HEK293T (cell line): ENCODE results near the gene NHERF1.

Experiments used
- CTCF ChIA-PET: fragments of 350-600 bp; formaldehyde crosslinking; extraction: SDS; loops from one replicate; lab custom pipeline; 2021; ENCODE audit warnings: antibody characterized with exemption, inconsistent platforms; lab: Yijun Ruan, JAX
- POLR2A ChIA-PET: fragments of 350-600 bp; formaldehyde crosslinking; extraction: SDS; loops from one replicate; lab custom pipeline; 2020; ENCODE audit warnings: antibody characterized with exemption, inconsistent platforms; lab: Yijun Ruan, JAX
- DNase-seq: peaks from one replicate; pipeline ENCODE4 v3.0.0; 2012; ENCODE audit warnings: mixed read lengths; ENCODE audit errors: extremely low spot score
- ARNT ChIP-seq: fragments of 450-650 bp; IDR thresholded peaks from 2 replicates; pipeline ENCODE4 v1.6.1; 2017; ENCODE audit warnings: mild to moderate bottlenecking
- BHLHE40 ChIP-seq: fragments of 450-650 bp; IDR thresholded peaks from 2 replicates; pipeline ENCODE4 v1.6.1; 2016; ENCODE audit warnings: mild to moderate bottlenecking, moderate library complexity, borderline replicate concordance
- CTBP1 ChIP-seq: fragments of 450-650 bp; IDR thresholded peaks from 2 replicates; pipeline ENCODE4 v1.6.1; 2016; ENCODE audit warnings: borderline replicate concordance
- ELF4 ChIP-seq: fragments of 450-650 bp; IDR thresholded peaks from 2 replicates; pipeline ENCODE4 v1.6.1; 2017; ENCODE audit warnings: antibody characterized with exemption
- FOXA1 ChIP-seq: fragments of 450-650 bp; IDR thresholded peaks from 2 replicates; pipeline ENCODE4 v1.6.1; 2016; ENCODE audit warnings: mild to moderate bottlenecking
- FOXK2 ChIP-seq: fragments of 450-650 bp; IDR thresholded peaks from 2 replicates; pipeline ENCODE4 v1.6.1; 2016; ENCODE audit warnings: mild to moderate bottlenecking
- FOXM1 ChIP-seq: fragments of 450-650 bp; IDR thresholded peaks from 2 replicates; pipeline ENCODE4 v1.6.1; 2017; ENCODE audit warnings: mild to moderate bottlenecking, borderline replicate concordance
- HDGF ChIP-seq: fragments of 450-650 bp; IDR thresholded peaks from 2 replicates; pipeline ENCODE4 v1.6.1; 2017; ENCODE audit warnings: antibody characterized with exemption, borderline replicate concordance
- L3MBTL2 ChIP-seq: fragments of 450-650 bp; conservative IDR thresholded peaks from 2 replicates; pipeline ENCODE4 v1.6.1; 2016; ENCODE audit warnings: mild to moderate bottlenecking
- LEF1 ChIP-seq: fragments of 450-650 bp; IDR thresholded peaks from 2 replicates; pipeline ENCODE4 v1.6.1; 2017; ENCODE audit warnings: mild to moderate bottlenecking, borderline replicate concordance
- NFRKB ChIP-seq: fragments of 450-650 bp; IDR thresholded peaks from 2 replicates; pipeline ENCODE4 v1.6.1; 2016; ENCODE audit warnings: mild to moderate bottlenecking, moderate library complexity
- SP1 ChIP-seq: fragments of 450-650 bp; IDR thresholded peaks from 2 replicates; pipeline ENCODE4 v1.6.1; 2017
- SUZ12 ChIP-seq: fragments of 450-650 bp; IDR thresholded peaks from 2 replicates; pipeline ENCODE4 v1.6.1; 2016; ENCODE audit warnings: mild to moderate bottlenecking
- TARDBP ChIP-seq: fragments of 450-650 bp; IDR thresholded peaks from 2 replicates; pipeline ENCODE4 v1.6.1; 2016
- ZNF384 ChIP-seq: fragments of 450-650 bp; IDR thresholded peaks from 2 replicates; pipeline ENCODE4 v1.6.1; 2016
- TF ChIP-seq, protein P1 (sequence below): fragments of 450-650 bp; IDR thresholded peaks from 2 replicates; pipeline ENCODE4 v1.6.1; 2016

Gene NHERF1

DNA sequence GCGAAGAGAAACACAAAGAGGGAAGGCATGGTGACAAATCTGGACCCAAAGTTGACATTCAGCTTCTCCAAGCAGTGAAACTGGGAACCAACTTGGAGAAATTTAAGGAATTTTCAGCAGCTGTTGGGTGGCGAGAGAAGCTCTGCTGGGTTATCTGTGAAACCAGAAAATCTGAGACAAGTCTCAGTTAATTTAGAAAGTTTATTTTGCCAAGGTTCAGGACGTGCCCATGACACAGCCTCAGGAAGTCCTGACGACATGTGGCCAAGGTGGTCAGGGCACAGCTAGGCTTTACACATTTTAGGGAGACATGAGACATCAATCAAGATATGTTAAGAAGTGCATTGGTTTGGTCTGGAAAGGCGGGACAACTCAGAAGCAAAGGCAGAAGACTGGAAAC, 24.5 kb upstream of the NHERF1 start:
- no peak for DNase-seq
- POLR2A ChIA-PET = no interaction called here
- CTCF ChIA-PET = no interaction called here
- TF ChIP-seq NFRKB = no peak
- TF ChIP-seq, protein P1, sequence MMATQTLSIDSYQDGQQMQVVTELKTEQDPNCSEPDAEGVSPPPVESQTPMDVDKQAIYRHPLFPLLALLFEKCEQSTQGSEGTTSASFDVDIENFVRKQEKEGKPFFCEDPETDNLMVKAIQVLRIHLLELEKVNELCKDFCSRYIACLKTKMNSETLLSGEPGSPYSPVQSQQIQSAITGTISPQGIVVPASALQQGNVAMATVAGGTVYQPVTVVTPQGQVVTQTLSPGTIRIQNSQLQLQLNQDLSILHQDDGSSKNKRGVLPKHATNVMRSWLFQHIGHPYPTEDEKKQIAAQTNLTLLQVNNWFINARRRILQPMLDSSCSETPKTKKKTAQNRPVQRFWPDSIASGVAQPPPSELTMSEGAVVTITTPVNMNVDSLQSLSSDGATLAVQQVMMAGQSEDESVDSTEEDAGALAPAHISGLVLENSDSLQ = no peak
- no peak for TF ChIP-seq ARNT
- TF ChIP-seq TARDBP = no peak
- no peak for TF ChIP-seq FOXK2
- TF ChIP-seq SUZ12 = no peak
- TF ChIP-seq ZNF384 = no peak
- TF ChIP-seq HDGF = no peak
- TF ChIP-seq LEF1 = no peak
- no peak for TF ChIP-seq L3MBTL2
- no peak for TF ChIP-seq FOXM1
- TF ChIP-seq SP1 = no peak
- TF ChIP-seq ELF4 = no peak
- TF ChIP-seq CTBP1 = no peak
- TF ChIP-seq BHLHE40 = no peak

DNA sequence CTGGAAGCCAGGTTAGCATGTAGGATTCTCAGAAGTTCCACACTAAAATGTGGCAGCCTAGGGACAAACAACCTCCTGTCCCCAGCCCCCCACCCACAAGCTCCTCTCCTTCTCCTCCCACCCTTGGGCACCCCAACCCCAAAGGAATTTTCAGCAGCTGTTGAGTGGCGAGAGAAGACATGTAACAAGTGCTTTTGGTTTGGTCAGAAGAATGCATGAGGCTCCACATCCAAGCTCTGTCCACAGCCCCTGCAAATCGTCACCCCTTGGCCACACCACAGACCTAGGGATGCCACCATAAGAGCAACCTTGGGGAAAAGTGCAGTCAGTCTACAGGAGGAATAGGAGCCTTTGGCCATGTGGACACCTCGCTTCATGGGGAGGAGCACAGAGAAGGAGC, 23.3 kb upstream of the NHERF1 start:
- POLR2A ChIA-PET = interaction anchor here (1.0 kb wide), 1 partner anchor 22 kb away, joined by 4 read pairs; no protein-coding TSS in a partner anchor
- TF ChIP-seq SUZ12 (no peak), HDGF (no peak), NFRKB (no peak), CTBP1 (no peak), ARNT (no peak), TARDBP (no peak), LEF1 (no peak), L3MBTL2 (no peak), FOXA1 (no peak), BHLHE40 (no peak)
- TF ChIP-seq, protein P1 = no peak
- no peak for DNase-seq
- CTCF ChIA-PET = interaction anchor here (1.2 kb wide), 1 partner anchor 11 kb away, joined by 4 read pairs; no protein-coding TSS in a partner anchor

DNA sequence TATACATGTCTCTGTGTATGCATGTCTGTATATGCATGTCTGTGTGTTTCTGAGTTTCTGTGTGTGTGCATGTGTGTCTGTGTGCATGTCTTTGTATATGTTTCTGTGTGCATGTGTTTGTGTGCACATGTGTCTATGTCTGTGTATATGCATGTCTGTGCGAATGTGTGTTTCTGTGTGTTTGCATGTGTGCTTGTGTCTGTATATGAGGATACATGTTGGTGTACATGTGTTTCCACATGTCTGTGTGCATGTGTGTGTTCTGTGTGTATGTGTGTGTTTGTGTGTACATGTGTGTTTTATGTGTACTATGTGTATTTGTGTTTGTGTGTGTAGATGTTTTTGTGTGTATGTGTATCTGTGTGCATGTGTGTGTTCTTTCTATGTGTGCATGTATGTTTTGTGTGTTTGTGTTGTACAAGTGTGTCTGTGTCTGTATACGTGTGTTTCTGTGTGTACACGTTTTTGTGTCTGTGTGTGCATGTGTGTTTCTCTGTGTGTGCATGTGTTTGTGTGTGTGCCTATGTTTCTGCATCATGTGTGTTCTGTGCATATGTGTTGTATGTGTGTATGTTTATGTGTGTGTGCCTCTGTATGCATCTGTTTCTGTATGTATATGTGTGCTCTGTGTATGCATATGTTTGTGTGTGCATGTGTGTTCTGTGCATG, 20.3 kb upstream of the NHERF1 start:
- ChIA-PET CTCF (no interaction called here), POLR2A (no interaction called here)
- DNase-seq = no peak
- TF ChIP-seq CTBP1 (no peak), FOXK2 (no peak), HDGF (no peak), ELF4 (no peak), TARDBP (no peak), NFRKB (no peak), SUZ12 (no peak), L3MBTL2 (no peak), LEF1 (no peak)
- TF ChIP-seq, protein P1 = no peak

DNA sequence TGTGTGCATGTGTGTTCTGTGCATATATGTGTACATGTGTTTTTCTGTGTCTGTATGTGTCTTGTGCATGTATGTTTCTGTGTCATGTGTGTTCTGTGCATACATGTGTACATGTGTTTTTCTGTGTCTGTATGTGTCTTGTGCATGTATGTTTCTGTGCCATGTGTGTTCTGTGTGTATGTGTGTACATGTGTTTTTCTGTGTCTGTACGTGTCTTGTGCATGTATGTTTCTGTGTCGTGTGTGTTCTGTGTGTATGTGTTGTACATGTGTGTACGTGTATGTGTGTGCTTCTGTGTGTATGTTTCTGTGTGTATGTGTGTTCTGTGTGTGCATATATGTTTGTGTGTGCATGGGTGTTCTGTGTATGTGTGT, 19.7 kb upstream of the NHERF1 start:
- no peak for DNase-seq
- TF ChIP-seq, protein P1 = no peak
- TF ChIP-seq FOXM1 = no peak
- no peak for TF ChIP-seq FOXK2
- TF ChIP-seq BHLHE40 = no peak
- no peak for TF ChIP-seq NFRKB
- TF ChIP-seq L3MBTL2 = no peak
- TF ChIP-seq SP1 = no peak
- no peak for TF ChIP-seq FOXA1
- no peak for TF ChIP-seq SUZ12
- TF ChIP-seq TARDBP = no peak
- TF ChIP-seq ELF4 = no peak
- TF ChIP-seq LEF1 = no peak
- TF ChIP-seq CTBP1 = no peak
- TF ChIP-seq HDGF = no peak
- TF ChIP-seq ZNF384 = no peak
- TF ChIP-seq ARNT = no peak
- CTCF ChIA-PET = no interaction called here
- POLR2A ChIA-PET = no interaction called here

DNA sequence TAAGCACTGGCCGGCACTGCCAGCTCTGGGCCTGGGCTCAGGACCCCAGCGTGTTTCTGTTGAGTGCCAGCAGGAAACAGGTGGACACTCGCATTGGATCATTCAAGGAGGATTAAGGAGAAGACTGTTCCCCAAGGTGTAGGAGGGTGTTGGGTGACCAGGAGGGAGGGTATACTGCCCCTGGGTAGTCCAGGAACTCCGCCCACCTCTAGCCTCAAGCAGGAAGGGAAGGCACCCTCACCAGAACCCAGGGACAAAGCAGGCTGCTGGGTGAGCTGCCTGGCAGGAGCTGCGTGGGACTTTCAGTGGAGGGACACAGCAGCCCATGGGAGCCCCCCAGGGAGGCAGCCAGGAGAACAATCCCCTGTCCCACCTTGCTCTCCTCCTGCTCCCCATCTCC, 19.1 kb upstream of the NHERF1 start:
- TF ChIP-seq FOXM1 = no peak
- no peak for TF ChIP-seq CTBP1
- TF ChIP-seq FOXA1 = no peak
- no peak for TF ChIP-seq LEF1
- no peak for TF ChIP-seq L3MBTL2
- no peak for TF ChIP-seq FOXK2
- no peak for TF ChIP-seq ELF4
- no peak for TF ChIP-seq ARNT
- no peak for TF ChIP-seq BHLHE40
- TF ChIP-seq SUZ12 = no peak
- TF ChIP-seq TARDBP = no peak

More for the DNA sequence above, 19.1 kb upstream of the NHERF1 start:
- DNase-seq = no peak
- ChIA-PET CTCF (no interaction called here), POLR2A (no interaction called here)
